Panc1 (cell line): ENCODE results near the gene STK17B. TPM values are rescaled to one million over a fixed set of nuclear protein-coding genes. Genes with fewer than 3 reads are reported as not detected.

Experiments
- ATAC-seq: fragments of 200-7000 bp; cut with Tn5 transposase; 2 replicates; pipeline ENCODE4 v1.9.1; 2020; ENCODE audit warnings: mild to moderate bottlenecking, moderate library complexity
- BruUV-seq: library from RNA; stranded (reverse); fragments of 400-500 nt; replicated peaks from 2 replicates; lab custom pipeline; 2021; lab: Mats Ljungman, UMichigan
- CTCF ChIA-PET: fragments of 300-600 bp; sonication (Branson Sonifier 250); formaldehyde crosslinking; loops from one replicate; lab custom pipeline; 2022; ENCODE audit warnings: antibody characterized with exemption; lab: Charles Lee
- POLR2A ChIA-PET: fragments of 300-600 bp; sonication (Branson Sonifier 250); formaldehyde crosslinking; loops from one replicate; lab custom pipeline; 2022; ENCODE audit warnings: antibody characterized with exemption; lab: Charles Lee
- DNase-seq: peaks from one replicate; pipeline ENCODE4 v3.0.0-alpha.2; 2010; ENCODE audit warnings: low read depth, low spot score
- H3K27ac ChIP-seq: 2 replicates; pipeline ENCODE4 v1.5.1; 2011; ENCODE audit warnings: mild to moderate bottlenecking, low read length, inconsistent platforms
- H3K27me3 ChIP-seq: fragments of 200-500 bp; sonication (Bioruptor generic); 2 replicates; pipeline ENCODE4 v1.6.0; 2014; ENCODE audit warnings: low read length, inconsistent platforms; ENCODE audit not compliant: control insufficient read depth, insufficient read depth
- H3K36me3 ChIP-seq: fragments of 200-500 bp; sonication (Bioruptor generic); 2 replicates; pipeline ENCODE4 v1.5.1; 2014; ENCODE audit warnings: inconsistent platforms, mild to moderate bottlenecking, low read length, moderate library complexity; ENCODE audit not compliant: control insufficient read depth, insufficient read depth
- H3K4me1 ChIP-seq: 2 replicates; pipeline ENCODE4 v1.5.1; 2011; ENCODE audit warnings: inconsistent platforms, mild to moderate bottlenecking, low read length, moderate library complexity; ENCODE audit not compliant: control insufficient read depth, insufficient read depth
- H3K4me3 ChIP-seq, 2 experiments: 2 replicates each; pipeline ENCODE4 v1.5.1; 2011 to 2012; ENCODE audit warnings: low read depth in 2 of 2, low read length in 2 of 2, mild to moderate bottlenecking in 2 of 2, inconsistent platforms in 1 of 2, moderate library complexity in 1 of 2
- H3K9me3 ChIP-seq: fragments of 200-500 bp; sonication (Bioruptor generic); 2 replicates; pipeline ENCODE4 v1.5.1; 2014; ENCODE audit warnings: low read depth, mild to moderate bottlenecking, inconsistent platforms, low read length, moderate library complexity; ENCODE audit not compliant: control insufficient read depth, insufficient read depth
- POLR2AphosphoS5 ChIP-seq: IDR thresholded peaks from 2 replicates; pipeline ENCODE4 v1.6.1; 2012; ENCODE audit warnings: mild to moderate bottlenecking, low read depth, low read length, moderate library complexity
- SIN3A ChIP-seq: IDR thresholded peaks from 2 replicates; pipeline ENCODE4 v1.6.1; 2012; ENCODE audit warnings: low read depth, mild to moderate bottlenecking, low read length, moderate library complexity, borderline replicate concordance; ENCODE audit not compliant: insufficient read depth
- TCF7L2 ChIP-seq: IDR thresholded peaks from 2 replicates; pipeline ENCODE4 v1.6.1; 2011; ENCODE audit warnings: mild to moderate bottlenecking, low read depth, low read length, inconsistent platforms
- in situ Hi-C: cut with HindIII; loops from 2 replicates; pipeline ENCODE4 v1.10.0; 2016; ENCODE audit warnings: low sequenced_read_pairs, low pct_unique_long_range_greater_than_20kb
- intact Hi-C: fragments of 100-400 bp; cut with micrococcal nuclease; formaldehyde crosslinking; loops from one replicate; pipeline ENCODE4 v1.10.0; 2022; ENCODE audit not compliant: unreplicated experiment
- total RNA-seq: library from RNA; stranded (reverse); gene quantifications from one replicate; pipeline ENCODE4 v1.2.1, GENCODE V29; 2021; ENCODE audit not compliant: unreplicated experiment
- TF ChIP-seq, protein P1 (sequence below), 2 experiments: IDR thresholded peaks; 2 replicates each; pipeline ENCODE4 v1.6.1; 2011 to 2012; ENCODE audit warnings: low read depth in 2 of 2, control low read depth in 1 of 2, low read length in 1 of 2, mild to moderate bottlenecking in 1 of 2, moderate library complexity in 1 of 2; ENCODE audit not compliant: insufficient read depth in 1 of 2
- TF ChIP-seq, protein P2 (sequence below): fragments of 450-650 bp; IDR thresholded peaks from 2 replicates; pipeline ENCODE4 v1.5.1; 2017; ENCODE audit warnings: mild to moderate bottlenecking

The STK17B gene
- total RNA-seq, 1 experiment from 2014 or later: 19.3 TPM

DNA sequence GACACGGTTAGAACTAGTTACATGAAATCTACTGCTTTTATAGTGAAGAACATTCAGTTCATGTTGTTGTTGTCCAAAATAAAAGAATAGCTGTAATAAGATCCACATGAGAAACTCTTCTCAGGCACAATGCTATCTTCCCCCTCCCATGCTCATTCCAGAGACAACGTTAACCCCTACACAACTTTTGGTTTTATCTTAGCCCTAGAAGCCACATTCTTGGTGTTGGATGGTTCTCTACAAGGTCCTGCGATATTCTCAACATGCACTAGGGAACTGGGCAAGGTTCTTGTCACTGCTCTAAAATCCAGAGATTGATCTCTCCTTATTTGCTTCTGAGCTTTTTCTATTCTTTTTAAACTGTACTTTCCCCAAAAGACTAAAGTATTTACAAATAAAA lies 51.5 kb downstream of the STK17B start:
- BruUV-seq: no TSS peak

DNA sequence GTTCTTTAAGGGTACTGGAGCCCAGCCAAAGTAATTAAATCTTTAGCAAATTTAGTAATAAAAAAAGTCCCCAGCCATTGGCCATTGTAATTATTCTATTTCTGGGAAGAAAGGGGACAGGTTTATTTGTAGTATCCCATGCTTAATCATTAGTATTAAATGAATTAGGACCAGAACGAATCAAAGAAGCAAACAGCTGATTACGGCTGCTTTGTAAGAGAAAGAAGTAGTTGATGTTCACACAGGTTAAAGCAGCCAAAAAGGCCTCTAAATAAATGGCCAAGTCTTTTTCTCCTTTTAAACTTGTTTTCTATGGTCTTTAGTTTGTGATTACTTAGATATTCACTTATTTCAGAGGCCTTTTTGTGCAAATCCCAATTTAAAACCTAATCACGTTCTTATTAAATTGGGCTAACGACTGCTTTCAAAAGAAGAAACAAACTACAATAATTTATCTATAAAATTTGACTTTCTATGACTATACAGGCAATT lies 54.1 kb downstream of the STK17B start:
- no peak for ATAC-seq
- POLR2A ChIA-PET: no interaction called here
- TF ChIP-seq, protein P1, sequence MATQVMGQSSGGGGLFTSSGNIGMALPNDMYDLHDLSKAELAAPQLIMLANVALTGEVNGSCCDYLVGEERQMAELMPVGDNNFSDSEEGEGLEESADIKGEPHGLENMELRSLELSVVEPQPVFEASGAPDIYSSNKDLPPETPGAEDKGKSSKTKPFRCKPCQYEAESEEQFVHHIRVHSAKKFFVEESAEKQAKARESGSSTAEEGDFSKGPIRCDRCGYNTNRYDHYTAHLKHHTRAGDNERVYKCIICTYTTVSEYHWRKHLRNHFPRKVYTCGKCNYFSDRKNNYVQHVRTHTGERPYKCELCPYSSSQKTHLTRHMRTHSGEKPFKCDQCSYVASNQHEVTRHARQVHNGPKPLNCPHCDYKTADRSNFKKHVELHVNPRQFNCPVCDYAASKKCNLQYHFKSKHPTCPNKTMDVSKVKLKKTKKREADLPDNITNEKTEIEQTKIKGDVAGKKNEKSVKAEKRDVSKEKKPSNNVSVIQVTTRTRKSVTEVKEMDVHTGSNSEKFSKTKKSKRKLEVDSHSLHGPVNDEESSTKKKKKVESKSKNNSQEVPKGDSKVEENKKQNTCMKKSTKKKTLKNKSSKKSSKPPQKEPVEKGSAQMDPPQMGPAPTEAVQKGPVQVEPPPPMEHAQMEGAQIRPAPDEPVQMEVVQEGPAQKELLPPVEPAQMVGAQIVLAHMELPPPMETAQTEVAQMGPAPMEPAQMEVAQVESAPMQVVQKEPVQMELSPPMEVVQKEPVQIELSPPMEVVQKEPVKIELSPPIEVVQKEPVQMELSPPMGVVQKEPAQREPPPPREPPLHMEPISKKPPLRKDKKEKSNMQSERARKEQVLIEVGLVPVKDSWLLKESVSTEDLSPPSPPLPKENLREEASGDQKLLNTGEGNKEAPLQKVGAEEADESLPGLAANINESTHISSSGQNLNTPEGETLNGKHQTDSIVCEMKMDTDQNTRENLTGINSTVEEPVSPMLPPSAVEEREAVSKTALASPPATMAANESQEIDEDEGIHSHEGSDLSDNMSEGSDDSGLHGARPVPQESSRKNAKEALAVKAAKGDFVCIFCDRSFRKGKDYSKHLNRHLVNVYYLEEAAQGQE (IDR thresholded peaks at IDR 0.05; ENCODE audit: insufficient read depth in 1 of 2, low read depth in 2 of 2, low read length in 1 of 2): no peak
- TF ChIP-seq, protein P2, sequence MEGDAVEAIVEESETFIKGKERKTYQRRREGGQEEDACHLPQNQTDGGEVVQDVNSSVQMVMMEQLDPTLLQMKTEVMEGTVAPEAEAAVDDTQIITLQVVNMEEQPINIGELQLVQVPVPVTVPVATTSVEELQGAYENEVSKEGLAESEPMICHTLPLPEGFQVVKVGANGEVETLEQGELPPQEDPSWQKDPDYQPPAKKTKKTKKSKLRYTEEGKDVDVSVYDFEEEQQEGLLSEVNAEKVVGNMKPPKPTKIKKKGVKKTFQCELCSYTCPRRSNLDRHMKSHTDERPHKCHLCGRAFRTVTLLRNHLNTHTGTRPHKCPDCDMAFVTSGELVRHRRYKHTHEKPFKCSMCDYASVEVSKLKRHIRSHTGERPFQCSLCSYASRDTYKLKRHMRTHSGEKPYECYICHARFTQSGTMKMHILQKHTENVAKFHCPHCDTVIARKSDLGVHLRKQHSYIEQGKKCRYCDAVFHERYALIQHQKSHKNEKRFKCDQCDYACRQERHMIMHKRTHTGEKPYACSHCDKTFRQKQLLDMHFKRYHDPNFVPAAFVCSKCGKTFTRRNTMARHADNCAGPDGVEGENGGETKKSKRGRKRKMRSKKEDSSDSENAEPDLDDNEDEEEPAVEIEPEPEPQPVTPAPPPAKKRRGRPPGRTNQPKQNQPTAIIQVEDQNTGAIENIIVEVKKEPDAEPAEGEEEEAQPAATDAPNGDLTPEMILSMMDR: no peak
- TF ChIP-seq POLR2AphosphoS5 (no peak), SIN3A (no peak), TCF7L2 (no peak)
- CTCF ChIA-PET: no interaction called here
- no TSS peak for BruUV-seq
- H3K9me3 ChIP-seq: no peaks in the 10 kb centered on the region
- no peak for DNase-seq
- H3K27me3 ChIP-seq: no peaks in the 10 kb centered on the region
- no peaks in the 10 kb centered on the region for H3K36me3 ChIP-seq
- no peak overlapping the region for H3K4me3 ChIP-seq
- intact Hi-C loops (no loop called here), in situ Hi-C loops (no loop called here)
- no peak overlapping the region for H3K27ac ChIP-seq
- H3K4me1 ChIP-seq: peaks cover 13% of the 10 kb centered on the region

More for the DNA sequence above, 51.5 kb downstream of the STK17B start:
- TF ChIP-seq POLR2AphosphoS5 (no peak), TCF7L2 (no peak), SIN3A (no peak)
- TF ChIP-seq, protein P2: no peak
- TF ChIP-seq, protein P1 (IDR thresholded peaks at IDR 0.05; ENCODE audit: insufficient read depth in 1 of 2, low read depth in 2 of 2, low read length in 1 of 2): no peak
- no peak for ATAC-seq
- intact Hi-C loops (no loop called here), in situ Hi-C loops (no loop called here)
- Histone ChIP-seq H3K27ac (no peak overlapping the region), H3K4me3 (no peak overlapping the region), H3K36me3 (no peaks in the 10 kb centered on the region), H3K4me1 (no peaks in the 10 kb centered on the region), H3K27me3 (no peaks in the 10 kb centered on the region), H3K9me3 (no peaks in the 10 kb centered on the region)
- DNase-seq: no peak
- ChIA-PET POLR2A (no interaction called here), CTCF (no interaction called here)
